Caco-2 (cell line): Measurements from ENCODE around the gene EXOSC5. TPM values are rescaled to one million over a fixed set of nuclear protein-coding genes. Genes with fewer than 3 reads are reported as not detected.

ENCODE experiments used
- BruUV-seq: library from RNA; stranded (reverse); fragments of 400-500 nt; replicated peaks from 2 replicates; lab custom pipeline; 2021; lab: Mats Ljungman, UMichigan
- CTCF ChIA-PET: fragments of 300-600 bp; sonication (Branson Sonifier 250); formaldehyde crosslinking; loops from one replicate; lab custom pipeline; 2022; ENCODE audit warnings: antibody characterized with exemption; lab: Charles Lee
- POLR2A ChIA-PET: fragments of 300-600 bp; sonication (Branson Sonifier 250); formaldehyde crosslinking; loops from one replicate; lab custom pipeline; 2022; ENCODE audit warnings: antibody characterized with exemption; lab: Charles Lee
- DNase-seq, 2 experiments: peaks; one replicate each; pipeline versions ENCODE4 v3.0.0 to v3.0.0-alpha.2; 2020 to 2022
- H3K27me3 ChIP-seq: replicated peaks from 2 replicates; pipeline ENCODE4 v1.6.0; 2011; ENCODE audit warnings: low read length; ENCODE audit not compliant: control insufficient read depth, insufficient read depth
- H3K36me3 ChIP-seq: 2 replicates; pipeline ENCODE4 v1.5.1; 2011; ENCODE audit warnings: low read length; ENCODE audit not compliant: control insufficient read depth, insufficient read depth
- H3K4me1 ChIP-seq: fragments of 250-450 bp; sonication (Bioruptor Pico); 2 replicates; pipeline ENCODE4 v1.5.1; 2020; ENCODE audit warnings: mild to moderate bottlenecking
- H3K4me3 ChIP-seq: 2 replicates; pipeline ENCODE4 v1.5.1; 2011; ENCODE audit warnings: low read depth, mild to moderate bottlenecking, control low read depth, low read length
- H3K9me3 ChIP-seq: fragments of 250-450 bp; sonication (Bioruptor Pico); 2 replicates; pipeline ENCODE4 v1.5.1; 2020; ENCODE audit warnings: mild to moderate bottlenecking, moderate library complexity
- H3K27ac Mint-ChIP-seq: one replicate; pipeline ENCODE4 v1.8.0; 2022; ENCODE audit warnings: mixed read lengths; ENCODE audit not compliant: unreplicated experiment
- H3K27me3 Mint-ChIP-seq: one replicate; pipeline ENCODE4 v1.8.0; 2022; ENCODE audit warnings: mixed read lengths; ENCODE audit not compliant: insufficient read depth, unreplicated experiment
- H3K36me3 Mint-ChIP-seq: one replicate; pipeline ENCODE4 v1.8.0; 2022; ENCODE audit warnings: mild to moderate bottlenecking, mixed read lengths; ENCODE audit not compliant: insufficient read depth, unreplicated experiment
- H3K4me1 Mint-ChIP-seq: one replicate; pipeline ENCODE4 v1.8.0; 2022; ENCODE audit warnings: low read depth, mixed read lengths; ENCODE audit not compliant: unreplicated experiment
- H3K4me3 Mint-ChIP-seq: one replicate; pipeline ENCODE4 v1.8.0; 2022; ENCODE audit warnings: mild to moderate bottlenecking, moderate library complexity, mixed read lengths; ENCODE audit not compliant: unreplicated experiment
- H3K9me3 Mint-ChIP-seq: one replicate; pipeline ENCODE4 v1.8.0; 2022; ENCODE audit warnings: mixed read lengths; ENCODE audit not compliant: unreplicated experiment
- CTCF ChIP-seq, 2 experiments: fragments of 200-600 bp in 1 of 2; IDR thresholded peaks; 1 replicate in 1 of 2; 2 replicates in 1 of 2; pipeline versions ENCODE4 v1.5.1 to v1.8.0; 2011 to 2022; ENCODE audit warnings: antibody characterized with exemption in 1 of 2, control low read depth in 1 of 2, inconsistent platforms in 1 of 2, low read depth in 1 of 2, low read length in 1 of 2, mild to moderate bottlenecking in 1 of 2, moderate library complexity in 1 of 2; ENCODE audit not compliant: insufficient read depth in 1 of 2, severe bottlenecking in 1 of 2, unreplicated experiment in 1 of 2
- intact Hi-C: fragments of 100-400 bp; cut with micrococcal nuclease; formaldehyde crosslinking; loops from one replicate; pipeline ENCODE4 v1.10.0; 2022; ENCODE audit not compliant: unreplicated experiment
- total RNA-seq: library from RNA; stranded (reverse); gene quantifications from 2 replicates; pipeline ENCODE4 v1.2.3, GENCODE V29; 2022

Gene EXOSC5
- total RNA-seq, 1 experiment from 2014 or later = 36.6 TPM

GRCh38 chr19:41420101-41420880, 23.1 kb upstream of the EXOSC5 start:
- H3K4me1 Mint-ChIP-seq = no peaks in the 10 kb centered on the region
- DNase-seq = no peak
- Histone ChIP-seq H3K27me3 (no peaks in the 10 kb centered on the region), H3K36me3 (0 out of 2 replicates have a peak, but pooled peaks cover 1% of the 10 kb centered on the region), H3K4me3 (no peak overlapping the region), H3K4me1 (no peaks in the 10 kb centered on the region), H3K9me3 (no peaks in the 10 kb centered on the region)
- intact Hi-C loops = no loop called here
- TF ChIP-seq CTCF (IDR thresholded peaks at IDR 0.05; ENCODE audit: insufficient read depth in 1 of 2, low read depth in 1 of 2, low read length in 1 of 2, severe bottlenecking in 1 of 2, unreplicated experiment in 1 of 2) = no peak
- no peaks in the 10 kb centered on the region for H3K9me3 Mint-ChIP-seq
- BruUV-seq = no TSS peak
- H3K4me3 Mint-ChIP-seq = no peak overlapping the region
- H3K36me3 Mint-ChIP-seq = peaks cover 23% of the 10 kb centered on the region
- CTCF ChIA-PET = interaction anchor here (0.9 kb wide), 1 partner anchor 68 kb away, joined by 3 read pairs; no protein-coding TSS in a partner anchor
- H3K27me3 Mint-ChIP-seq = no peaks in the 10 kb centered on the region
- no peak overlapping the region for H3K27ac Mint-ChIP-seq
- POLR2A ChIA-PET = interaction anchor here (0.5 to 1.1 kb wide), 2 partner anchors 19 to 103 kb away, joined by 5 to 8 read pairs; no protein-coding TSS in a partner anchor

DNA sequence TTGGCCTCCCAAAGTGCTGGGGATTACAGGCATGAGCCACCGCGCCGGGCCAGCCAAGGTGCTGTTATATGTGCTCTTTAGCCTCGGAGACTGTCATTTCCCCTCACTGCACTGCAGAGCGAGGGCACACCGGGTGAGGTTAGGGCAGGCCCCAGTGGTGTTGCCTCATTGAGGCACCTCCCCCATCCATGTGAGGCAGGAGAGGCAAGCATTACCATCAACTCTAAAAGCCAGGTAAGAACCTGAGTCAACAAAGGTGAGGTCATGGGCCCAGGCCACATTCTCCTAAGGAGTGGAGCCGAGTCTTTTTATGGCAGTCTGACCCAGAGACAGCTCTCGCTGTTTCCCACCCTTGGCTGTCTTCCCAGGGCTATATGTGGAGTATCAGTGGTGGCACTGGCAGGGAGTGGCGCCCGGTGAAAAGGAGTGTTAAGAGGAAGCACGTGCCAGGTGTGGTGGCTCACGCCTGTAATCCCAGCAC, 19.1 kb upstream of the EXOSC5 start:
- CTCF ChIA-PET = no interaction called here

More for the DNA sequence above, 19.1 kb upstream of the EXOSC5 start:
- no peaks in the 10 kb centered on the region for H3K4me1 Mint-ChIP-seq
- H3K27ac Mint-ChIP-seq = no peak overlapping the region
- no peak overlapping the region for H3K4me3 Mint-ChIP-seq
- no peaks in the 10 kb centered on the region for H3K9me3 ChIP-seq
- H3K9me3 Mint-ChIP-seq = no peaks in the 10 kb centered on the region
- H3K36me3 ChIP-seq = peaks cover 2% of the 10 kb centered on the region; the same call in 1 of the 2 replicates
- no TSS peak for BruUV-seq
- POLR2A ChIA-PET = no interaction called here
- intact Hi-C loops = no loop called here
- no peaks in the 10 kb centered on the region for H3K4me1 ChIP-seq
- TF ChIP-seq CTCF (IDR thresholded peaks at IDR 0.05; ENCODE audit: insufficient read depth in 1 of 2, low read depth in 1 of 2, low read length in 1 of 2, severe bottlenecking in 1 of 2, unreplicated experiment in 1 of 2) = no peak
- H3K27me3 Mint-ChIP-seq = no peaks in the 10 kb centered on the region
- DNase-seq = no peak
- no peaks in the 10 kb centered on the region for H3K27me3 ChIP-seq
- peaks cover 30% of the 10 kb centered on the region for H3K36me3 Mint-ChIP-seq
- H3K4me3 ChIP-seq = no peak overlapping the region
